GM19351 (cell line): ENCODE results near the gene DMXL2.
"Not testable (repeated sequence)": the region's sequence is repeated elsewhere in the genome, so short reads cannot be mapped to it uniquely, and the experiment has no call there.

Experiments used
- ATAC-seq: cut with Tn5 transposase; IDR thresholded peaks from one replicate; pipeline ENCODE4 v1.9.1; 2021; ENCODE audit warnings: mild to moderate bottlenecking, moderate library complexity; ENCODE audit not compliant: unreplicated experiment

Gene DMXL2

DNA sequence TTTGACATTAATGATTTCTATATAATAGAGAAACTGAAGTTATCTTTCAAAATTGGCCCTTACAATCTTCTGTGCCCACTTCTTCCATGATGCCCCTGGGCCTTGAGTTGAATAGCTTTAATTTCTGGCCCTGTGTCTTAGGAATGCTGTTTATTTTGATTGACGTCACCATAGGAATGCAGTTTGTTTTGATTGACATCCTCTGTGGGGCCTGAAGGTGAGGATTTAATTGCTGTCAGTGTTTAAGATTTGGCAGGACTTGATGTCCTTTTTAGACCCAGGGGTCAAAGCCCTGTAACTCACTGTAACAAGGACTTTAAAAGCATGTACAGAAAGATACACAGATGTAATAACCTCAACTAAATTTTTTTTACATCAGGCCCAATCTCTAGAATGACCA is 197.8 kb downstream of the DMXL2 start:
- no peak for ATAC-seq

DNA sequence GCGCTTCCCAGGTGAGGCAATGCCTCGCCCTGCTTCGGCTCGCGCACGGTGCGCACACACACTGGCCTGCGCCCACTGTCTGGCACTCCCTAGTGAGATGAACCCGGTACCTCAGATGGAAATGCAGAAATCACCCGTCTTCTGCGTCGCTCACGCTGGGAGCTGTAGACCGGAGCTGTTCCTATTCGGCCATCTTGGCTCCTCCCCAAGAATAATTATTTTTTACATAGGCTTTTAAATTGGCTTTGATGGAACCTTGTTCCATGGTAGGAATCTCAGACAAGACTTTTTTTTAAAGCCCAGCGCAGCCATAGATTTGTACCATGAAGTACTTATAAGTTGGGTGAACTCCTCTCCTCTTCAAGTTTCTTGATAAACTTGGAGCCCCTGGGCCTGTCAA is 199.5 kb downstream of the DMXL2 start:
- not testable (repeated sequence) for ATAC-seq

DNA sequence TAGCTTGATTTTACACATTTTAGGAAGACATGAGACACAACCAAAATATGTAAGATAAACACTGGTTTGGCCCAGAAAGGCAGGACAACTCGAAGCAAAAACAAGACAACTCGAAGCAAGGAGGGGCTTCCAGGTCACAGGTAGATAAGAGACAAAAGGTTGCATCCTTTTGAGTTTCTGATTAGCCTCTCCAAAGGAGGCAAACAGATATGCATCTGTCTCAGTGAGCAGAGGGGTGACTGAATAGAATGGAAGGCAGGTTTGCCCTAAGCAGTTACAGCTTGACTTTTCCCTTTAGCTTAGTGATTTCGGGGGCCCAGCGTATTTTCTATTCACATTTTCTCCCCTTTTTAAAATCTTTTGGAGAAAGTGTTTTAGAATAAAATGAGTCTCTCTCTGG is 206.4 kb downstream of the DMXL2 start:
- ATAC-seq = no peak

DNA sequence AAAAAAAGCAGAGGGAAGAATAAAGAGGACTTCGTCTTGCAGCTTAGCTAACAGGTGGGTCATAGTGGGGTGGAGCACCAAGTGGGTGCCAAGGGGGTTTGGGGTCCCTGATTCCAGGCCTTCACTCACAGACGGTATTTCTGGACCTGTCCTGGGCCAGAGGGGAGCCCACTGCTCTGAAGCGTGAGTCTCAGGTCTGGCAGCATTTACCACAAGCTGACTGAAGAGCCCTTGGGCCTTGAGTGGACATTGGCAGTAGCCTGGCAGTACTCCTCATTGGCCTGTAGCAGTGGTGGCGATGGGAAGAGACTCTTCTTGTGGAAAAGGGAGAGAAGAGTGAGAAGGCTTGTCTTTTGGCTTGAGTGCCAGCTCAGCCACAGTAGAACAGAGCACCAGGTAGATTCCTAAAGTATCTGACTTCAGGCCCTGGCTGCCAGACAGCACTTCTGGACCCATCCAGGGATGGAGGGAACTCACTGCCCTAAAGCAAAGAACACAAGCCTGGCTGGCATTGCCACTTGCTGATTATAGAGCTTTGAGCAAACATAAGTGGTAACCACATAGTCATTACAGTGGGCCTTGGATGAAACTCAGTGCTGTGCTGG is 208.2 kb downstream of the DMXL2 start:
- ATAC-seq = no peak

DNA sequence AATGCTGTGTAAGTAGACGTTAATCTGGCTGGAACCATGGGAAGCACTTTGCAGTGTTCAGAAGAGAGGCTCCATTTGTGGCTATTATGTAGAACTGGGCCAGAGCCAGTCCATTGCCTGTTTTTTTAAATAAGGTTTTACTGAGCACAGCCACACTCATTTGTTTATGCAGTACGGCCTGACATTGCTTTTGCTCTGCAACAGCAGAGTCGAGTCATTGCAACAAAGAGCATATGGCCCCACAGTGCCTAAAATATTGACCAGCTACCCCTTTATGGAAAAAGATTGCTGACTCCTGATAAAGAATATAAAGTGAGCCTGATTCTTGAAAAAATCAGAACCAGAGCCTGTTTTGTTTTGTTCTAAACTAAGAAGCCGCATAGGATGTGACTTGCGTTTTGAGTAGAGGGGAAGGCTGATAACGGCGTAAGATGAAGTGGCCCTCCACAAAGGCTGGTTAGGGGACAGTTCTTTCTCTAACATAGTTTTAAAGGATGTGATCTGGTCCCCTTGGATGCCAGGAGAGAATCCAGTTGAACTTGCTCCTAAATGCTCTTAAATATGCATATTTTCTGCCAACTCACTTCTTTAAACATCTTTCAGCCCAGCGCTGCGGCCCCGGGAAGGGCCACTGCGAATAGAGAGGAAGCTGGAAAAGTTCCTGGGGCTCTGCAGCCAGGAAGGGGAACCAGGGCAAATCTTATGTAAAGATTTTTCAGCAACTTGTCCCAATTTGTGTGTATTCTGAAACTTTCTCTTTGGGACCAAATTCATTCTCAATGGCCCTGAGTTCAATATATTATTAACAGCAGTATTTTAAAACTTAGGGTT is 216.7 kb downstream of the DMXL2 start:
- ATAC-seq = no peak

DNA sequence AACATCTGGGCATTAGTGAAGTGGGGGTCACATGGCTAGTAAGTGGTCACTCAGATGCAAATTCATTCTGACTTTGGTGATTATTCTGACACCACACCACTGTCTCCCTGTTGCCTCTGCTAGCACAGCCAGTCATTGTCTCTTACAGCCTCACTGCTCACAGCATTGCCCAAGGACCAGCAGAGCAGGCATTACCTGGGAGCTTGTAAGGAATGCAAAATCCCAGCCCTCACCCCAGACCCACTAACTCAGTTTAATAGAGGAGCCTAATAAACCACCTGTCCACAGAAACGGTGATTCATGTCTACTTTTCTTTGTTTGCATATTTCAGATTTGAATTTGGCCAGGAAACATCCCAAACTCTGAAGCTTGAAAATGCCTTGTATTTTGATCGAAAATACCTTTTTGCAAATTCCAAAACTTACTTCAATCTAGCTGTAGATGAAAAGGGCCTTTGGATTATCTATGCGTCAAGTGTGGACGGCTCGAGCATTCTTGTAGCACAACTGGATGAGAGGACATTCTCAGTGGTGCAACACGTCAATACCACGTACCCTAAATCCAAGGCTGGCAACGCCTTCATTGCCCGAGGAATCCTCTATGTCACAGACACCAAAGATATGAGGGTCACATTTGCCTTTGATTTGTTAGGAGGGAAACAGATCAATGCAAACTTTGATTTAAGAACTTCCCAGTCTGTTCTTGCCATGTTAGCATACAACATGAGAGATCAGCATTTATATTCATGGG is 218.4 kb downstream of the DMXL2 start:
- ATAC-seq = no peak

DNA sequence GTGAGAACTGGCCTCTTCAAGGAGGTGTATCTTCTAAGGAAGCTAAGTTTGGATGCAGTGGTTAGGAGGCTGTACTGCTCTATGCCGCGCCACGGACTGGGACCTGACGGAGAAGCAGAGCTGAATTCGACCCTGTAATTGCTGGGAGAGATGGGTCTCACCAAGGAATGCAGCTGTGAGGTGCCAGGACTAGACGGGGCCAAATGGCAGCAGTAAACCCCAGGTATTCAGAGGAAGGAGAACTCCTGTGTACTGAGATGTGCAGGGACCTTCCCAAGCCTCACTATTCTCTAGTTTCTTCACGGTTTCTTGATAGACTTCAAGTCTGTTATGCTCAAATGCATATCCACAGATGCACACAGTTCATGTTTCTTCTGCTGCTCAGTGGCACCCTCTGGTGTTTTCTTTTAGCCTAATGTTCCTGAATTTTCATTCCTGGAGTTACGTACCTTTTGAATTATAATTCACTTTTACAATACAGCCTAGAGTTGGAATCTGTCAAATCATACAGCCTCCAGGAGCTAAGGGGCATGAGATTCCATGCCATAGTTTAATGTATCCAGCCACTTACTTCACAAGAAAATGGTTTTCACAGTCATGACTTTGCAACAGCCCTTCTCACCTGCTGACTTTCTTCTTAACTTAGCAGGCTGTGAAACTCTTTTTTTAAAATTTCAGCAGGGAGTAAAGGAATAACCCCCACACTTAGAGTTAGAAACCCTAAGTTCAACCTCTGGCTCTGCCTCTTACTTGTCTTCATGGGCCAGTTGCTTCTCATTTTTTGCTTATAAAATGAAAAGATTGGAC is 219.3 kb downstream of the DMXL2 start:
- no peak for ATAC-seq

DNA sequence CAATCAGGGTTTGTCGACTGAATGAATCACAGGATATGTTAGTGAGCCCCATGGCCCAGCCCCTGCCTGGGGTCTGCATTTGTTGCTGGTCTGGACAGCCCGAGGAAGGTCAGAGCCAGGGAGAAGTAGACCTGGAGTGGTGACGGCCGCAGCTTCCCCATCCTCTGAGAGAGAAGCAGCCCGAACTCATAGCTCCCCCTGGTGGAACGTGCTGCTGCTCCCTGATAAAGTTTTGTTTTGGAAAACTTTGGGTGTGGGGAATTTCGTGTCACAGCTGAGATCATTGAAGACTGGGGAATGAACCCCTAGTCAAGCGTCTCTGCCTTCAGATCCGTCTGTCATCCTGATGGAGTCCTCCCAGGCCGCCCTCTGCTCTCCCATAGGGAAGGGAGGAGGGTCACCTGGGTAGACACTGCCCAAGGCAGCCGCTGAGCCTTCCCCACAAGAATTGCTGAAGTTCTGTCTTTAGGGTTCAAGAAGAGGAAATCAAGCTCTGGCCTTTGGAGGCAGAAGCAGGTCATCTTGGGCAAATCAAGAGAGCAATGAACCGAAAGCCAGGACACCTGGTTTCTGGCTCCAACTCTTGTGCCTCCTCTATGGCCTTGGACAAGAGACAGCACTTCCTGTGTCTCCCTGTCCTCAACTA is 220.6 kb downstream of the DMXL2 start:
- no peak for ATAC-seq

DNA sequence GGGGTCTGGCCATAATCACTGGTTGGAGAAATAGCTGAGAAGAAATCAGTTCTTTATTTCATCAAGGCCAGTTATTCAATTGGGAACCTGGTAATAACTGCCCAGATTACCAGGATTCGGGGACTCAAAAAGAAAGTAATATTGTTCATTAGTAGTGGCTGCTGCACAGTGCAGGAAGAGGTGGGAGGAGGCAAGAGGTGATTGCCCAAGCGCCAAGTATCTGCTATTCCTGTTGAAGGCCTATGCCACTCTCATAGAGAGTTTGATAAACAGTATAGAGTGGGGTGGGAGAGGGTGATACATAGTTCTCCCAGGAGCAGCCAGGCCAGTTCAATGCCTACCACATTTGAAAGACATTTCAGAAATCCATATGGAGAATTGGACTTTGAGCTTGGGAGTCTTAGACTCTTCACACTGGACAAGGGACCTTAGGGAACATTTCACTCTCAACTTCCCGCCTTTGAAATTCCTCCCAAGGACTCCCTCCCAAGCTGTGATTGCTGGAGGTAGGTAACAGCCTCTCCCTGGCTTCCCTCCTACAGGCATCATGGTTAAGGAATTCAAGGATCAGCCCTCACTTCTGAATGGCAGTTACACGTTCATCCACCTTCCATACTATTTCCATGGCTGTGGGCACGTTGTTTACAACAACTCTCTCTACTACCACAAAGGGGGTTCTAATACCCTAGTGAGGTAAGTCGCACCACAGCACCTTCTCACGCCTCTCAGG is 221.4 kb downstream of the DMXL2 start:
- ATAC-seq = no peak

DNA sequence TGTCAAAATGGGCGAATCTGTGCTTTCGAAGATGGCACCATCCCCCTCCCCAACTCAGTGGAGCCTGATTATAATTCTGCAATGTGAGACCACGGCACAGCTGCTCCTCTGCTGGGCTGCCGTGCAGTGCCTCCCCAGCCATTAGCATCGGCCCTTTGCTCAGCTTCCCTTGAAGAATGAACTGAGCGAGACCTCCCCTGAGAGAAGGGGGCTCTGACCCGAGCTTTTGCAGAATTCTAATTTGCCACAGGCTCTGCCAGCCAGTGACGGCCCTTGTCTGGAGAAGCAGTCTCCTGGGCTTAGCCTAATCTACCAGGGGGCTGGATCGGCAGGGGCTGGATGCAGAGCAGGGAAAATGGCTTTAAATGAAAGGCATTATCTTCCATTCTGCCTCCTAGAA is 223.9 kb downstream of the DMXL2 start:
- ATAC-seq = no peak
